Smooth muscle cell (in vitro differentiated cells): ENCODE data around the gene TP53I13. TPM values are rescaled to one million over a fixed set of nuclear protein-coding genes. Genes with fewer than 3 reads are reported as not detected.
A peak's percentile ranks its signal among the peaks of the same experiment; 100 is the strongest.

Source experiments
- DNase-seq: peaks from one replicate; lab custom pipeline; 2025; ENCODE audit not compliant: unreplicated experiment; lab: John Stamatoyannopoulos, UW
- H2AFZ ChIP-seq: fragments of 200-600 bp; sonication (generic); 2 replicates; pipeline ENCODE4 v1.6.0; 2016; ENCODE audit warnings: antibody characterized with exemption, low read depth, mild to moderate bottlenecking
- H3F3A ChIP-seq: fragments of 200-600 bp; sonication (generic); 2 replicates; pipeline ENCODE4 v1.6.0; 2017; ENCODE audit warnings: antibody characterized with exemption, low read depth
- H3K27ac ChIP-seq: fragments of 200-600 bp; sonication (generic); 2 replicates; pipeline ENCODE4 v1.5.1; 2016; ENCODE audit warnings: low read depth, mild to moderate bottlenecking
- H3K27me3 ChIP-seq: fragments of 200-600 bp; sonication (generic); 2 replicates; pipeline ENCODE4 v1.6.1; 2016; ENCODE audit warnings: low read depth, mild to moderate bottlenecking
- H3K36me3 ChIP-seq: fragments of 200-600 bp; sonication (generic); 2 replicates; pipeline ENCODE4 v1.5.1; 2016; ENCODE audit warnings: low read depth
- H3K4me1 ChIP-seq: fragments of 200-600 bp; sonication (generic); 2 replicates; pipeline ENCODE4 v1.5.1; 2016; ENCODE audit warnings: low read depth
- H3K4me2 ChIP-seq: fragments of 200-600 bp; sonication (generic); 2 replicates; pipeline ENCODE4 v1.6.0; 2016; ENCODE audit warnings: mild to moderate bottlenecking
- H3K4me3 ChIP-seq: fragments of 200-600 bp; sonication (generic); 2 replicates; pipeline ENCODE4 v1.5.1; 2016; ENCODE audit warnings: mild to moderate bottlenecking
- H3K79me2 ChIP-seq: fragments of 200-600 bp; sonication (generic); 2 replicates; pipeline ENCODE4 v1.6.0; 2016; ENCODE audit warnings: low read depth, mild to moderate bottlenecking
- H3K9ac ChIP-seq: fragments of 200-600 bp; sonication (generic); 2 replicates; pipeline ENCODE4 v1.6.0; 2016; ENCODE audit warnings: low read depth
- H3K9me3 ChIP-seq: fragments of 200-600 bp; sonication (generic); replicated peaks from 2 replicates; pipeline ENCODE4 v1.5.1; 2016; ENCODE audit warnings: low read depth
- H4K20me1 ChIP-seq: fragments of 200-600 bp; sonication (generic); 2 replicates; pipeline ENCODE4 v1.6.0; 2016; ENCODE audit warnings: low read depth
- CTCF ChIP-seq: fragments of 200-600 bp; sonication (generic); IDR thresholded peaks from 2 replicates; pipeline ENCODE4 v1.5.1; 2017; ENCODE audit warnings: borderline replicate concordance, mild to moderate bottlenecking, antibody characterized with exemption; ENCODE audit not compliant: insufficient read depth, poor library complexity, severe bottlenecking
- WGBS: methylation state at CpG from one replicate; pipeline ENCODE4 v1.1.7; 2016; ENCODE audit warnings: low lambda C conversion rate; 5-methylcytosine and 5-hydroxymethylcytosine counted together
- polyA plus RNA-seq: library from polyadenylated mRNA; unstranded; fragments of >200 nt; fragmentation: Nextera tagmentation; extraction: Ambion mirVana; gene quantifications from 2 replicates; pipeline ENCODE4 v1.2.1, GENCODE V29; 2016
- total RNA-seq: library from RNA; depleted of rRNA; stranded (reverse); fragments of >200 nt; gene quantifications from 2 replicates; pipeline ENCODE4 v1.2.3, GENCODE V29; 2014

Gene TP53I13
- total and polyA plus RNA-seq, 2 experiments from 2014 or later: 50.7 to 105 TPM

DNA sequence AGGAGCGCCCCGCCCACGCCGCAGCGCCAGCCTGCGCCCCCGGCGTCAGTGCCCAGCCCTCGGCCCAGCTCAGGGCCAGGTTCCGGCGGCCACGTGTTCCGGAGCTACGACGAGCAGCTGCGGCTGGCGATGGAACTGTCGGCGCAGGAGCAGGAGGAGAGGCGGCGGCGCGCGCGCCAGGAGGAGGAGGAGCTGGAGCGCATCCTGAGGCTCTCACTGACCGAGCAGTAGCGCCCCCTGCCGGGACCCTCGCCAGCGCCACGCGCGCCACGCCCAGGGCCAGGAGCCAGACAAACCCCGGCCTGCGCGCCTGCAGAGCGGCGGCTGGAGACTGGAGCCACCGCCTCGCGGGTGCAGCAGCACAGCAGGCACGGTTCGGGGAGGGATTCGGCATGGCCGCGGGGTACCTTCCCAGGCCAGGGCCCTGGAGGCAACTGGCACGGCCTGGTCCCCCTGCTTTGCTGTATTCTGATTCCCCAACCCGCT, 44.9 kb downstream of the TP53I13 start:
- Histone ChIP-seq H3K27ac (no peak overlapping the region), H3K79me2 (no peaks in the 10 kb centered on the region), H3K9ac (no peak overlapping the region), H3K4me2 (peak overlapping the region; percentile 83), H3K36me3 (no peaks in the 10 kb centered on the region), H3F3A (no peaks in the 10 kb centered on the region), H4K20me1 (no peaks in the 10 kb centered on the region), H3K4me1 (peaks cover 31% of the 10 kb centered on the region), H2AFZ (no peak overlapping the region), H3K27me3 (peaks cover 25% of the 10 kb centered on the region), H3K9me3 (no peaks in the 10 kb centered on the region), H3K4me3 (peak overlapping the region; percentile 31)
- DNase-seq: peak; percentile 59
- 3% methylated on average over 32 of the region's 50 CpGs for WGBS
- TF ChIP-seq CTCF: peak; percentile 79

DNA sequence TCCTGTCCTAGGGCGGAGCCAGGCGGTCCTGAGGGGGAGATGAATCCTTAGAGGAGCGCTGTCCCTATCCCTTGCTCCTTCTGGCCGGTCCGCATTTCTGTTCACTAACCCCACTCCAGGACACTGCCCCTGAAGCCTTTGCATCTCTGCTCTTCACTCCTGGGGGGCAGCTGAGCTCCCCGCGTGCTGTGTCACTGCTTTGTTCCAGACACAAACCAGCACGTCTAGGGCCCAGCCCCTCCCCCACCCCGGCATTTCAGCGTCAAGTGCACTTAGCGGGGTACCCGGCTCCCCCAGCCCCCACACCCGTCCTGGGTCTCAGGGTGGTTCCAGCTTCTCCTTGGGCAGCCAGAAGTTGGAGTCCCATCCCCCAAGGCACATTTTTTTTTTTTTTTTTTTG, 45.4 kb downstream of the TP53I13 start:
- peak overlapping the region; percentile 31 for H3K4me3 ChIP-seq
- no peak for TF ChIP-seq CTCF

DNA sequence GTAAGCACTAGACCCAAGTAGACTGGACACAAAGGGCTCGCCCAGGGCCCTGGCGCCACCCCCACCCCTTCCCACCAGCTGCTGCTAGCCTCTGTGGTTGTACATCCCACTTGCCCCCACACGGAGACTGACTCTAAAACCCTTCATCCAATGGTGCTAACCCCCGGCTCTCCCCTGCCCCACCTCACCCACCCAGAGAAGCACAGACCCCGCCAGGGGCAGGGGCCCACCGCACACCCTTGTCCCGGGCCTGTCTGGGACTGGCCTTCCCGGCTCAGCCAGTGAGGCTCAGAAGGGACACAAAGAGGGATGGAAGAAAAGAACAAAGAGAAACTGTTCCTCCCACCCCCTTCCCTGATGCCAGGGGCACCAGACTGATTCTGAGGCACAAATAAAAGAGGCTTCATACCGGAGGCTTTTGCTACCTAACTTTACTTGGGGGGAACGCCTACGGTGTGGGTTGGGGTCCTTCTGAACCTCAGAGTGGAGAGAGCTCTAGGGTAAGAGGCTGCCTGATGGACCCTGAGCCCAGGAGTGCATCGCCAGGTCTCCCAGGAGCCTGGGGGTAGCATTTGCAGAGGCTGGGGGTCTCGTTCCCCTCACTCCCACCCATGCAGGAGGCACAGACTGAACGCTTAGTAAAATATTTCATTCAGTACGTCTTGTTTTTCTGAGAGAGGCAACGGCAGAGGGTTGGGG, 46.0 kb downstream of the TP53I13 start:
- peaks cover 26% of the 10 kb centered on the region for H3K27me3 ChIP-seq
- H4K20me1 ChIP-seq: no peaks in the 10 kb centered on the region
- H3K36me3 ChIP-seq: no peaks in the 10 kb centered on the region
- DNase-seq: no peak
- H3K27ac ChIP-seq: no peak overlapping the region
- no peaks in the 10 kb centered on the region for H3K9me3 ChIP-seq
- no peak overlapping the region for H2AFZ ChIP-seq
- no peaks in the 10 kb centered on the region for H3F3A ChIP-seq
- H3K4me3 ChIP-seq: no peak overlapping the region
- H3K4me1 ChIP-seq: peaks cover 31% of the 10 kb centered on the region
- WGBS: 85% methylated on average over 16 of the region's 16 CpGs
- no peaks in the 10 kb centered on the region for H3K79me2 ChIP-seq
- no peak overlapping the region for H3K9ac ChIP-seq
- H3K4me2 ChIP-seq: peak overlapping the region; percentile 80
- TF ChIP-seq CTCF: no peak

More for the DNA sequence above, 45.4 kb downstream of the TP53I13 start:
- Histone ChIP-seq H3K9me3 (no peaks in the 10 kb centered on the region), H3K79me2 (no peaks in the 10 kb centered on the region), H3K36me3 (no peaks in the 10 kb centered on the region), H3K27ac (no peak overlapping the region), H3F3A (no peaks in the 10 kb centered on the region), H4K20me1 (no peaks in the 10 kb centered on the region), H3K4me1 (peaks cover 31% of the 10 kb centered on the region), H3K4me2 (peak overlapping the region; percentile 83), H3K9ac (no peak overlapping the region), H3K27me3 (peaks cover 26% of the 10 kb centered on the region), H2AFZ (no peak overlapping the region)
- DNase-seq: no peak
- 47% methylated on average over 13 of the region's 13 CpGs for WGBS

DNA sequence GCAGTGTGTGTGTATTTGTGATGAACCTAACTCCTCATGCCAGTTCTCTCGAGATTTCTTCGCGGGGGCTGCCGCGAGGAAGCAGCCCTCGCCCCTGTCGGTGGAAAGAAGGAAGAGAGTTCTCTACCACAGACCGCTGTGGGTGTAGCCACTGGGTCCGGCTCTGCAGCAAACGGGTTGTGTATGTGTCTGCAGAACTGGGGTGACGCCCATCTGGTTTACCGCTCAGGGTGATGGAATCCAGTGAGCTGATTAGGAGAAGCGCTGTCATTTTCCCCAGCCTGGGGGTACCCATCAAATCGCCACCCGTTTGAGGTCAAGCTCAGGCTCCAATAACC, 46.5 kb downstream of the TP53I13 start:
- peaks cover 31% of the 10 kb centered on the region for H3K4me1 ChIP-seq
- peak overlapping the region; percentile 80 for H3K4me2 ChIP-seq

More for the DNA sequence above, 46.5 kb downstream of the TP53I13 start:
- Histone ChIP-seq H2AFZ (no peak overlapping the region), H4K20me1 (no peaks in the 10 kb centered on the region), H3K9ac (no peak overlapping the region), H3K36me3 (no peaks in the 10 kb centered on the region), H3K9me3 (no peaks in the 10 kb centered on the region), H3K27me3 (peaks cover 26% of the 10 kb centered on the region), H3K27ac (no peak overlapping the region), H3K79me2 (no peaks in the 10 kb centered on the region), H3K4me3 (peak overlapping the region; percentile 43), H3F3A (no peaks in the 10 kb centered on the region)
- no peak for DNase-seq
- no peak for TF ChIP-seq CTCF
- 54% methylated on average over 15 of the region's 15 CpGs for WGBS
